ENCODE results near the gene SPTBN4. TPM values are rescaled to one million over a fixed set of nuclear protein-coding genes. Genes with fewer than 3 reads are reported as not detected.
A peak's percentile ranks its signal among the peaks of the same experiment; 100 is the strongest.

Gene SPTBN4
- total RNA-seq, 4 donors from 2014 or later = 0.18 to 6.6 (median 2.0) TPM

GRCh38 chr19:40528533-40529092 is 61.8 kb downstream of the SPTBN4 start:
- H3K27me3 ChIP-seq = no peaks in the 10 kb centered on the region
- peak overlapping the region in 2 of 4 donors; percentile 39 to 57 for H3K4me3 ChIP-seq
- peaks cover 0 to 10% (median 0%) of the 10 kb centered on the region in 4 donors for H3K4me1 ChIP-seq
- no peaks in the 10 kb centered on the region for H3K9me3 ChIP-seq
- H3K36me3 ChIP-seq = no peaks in the 10 kb centered on the region
- TF ChIP-seq POLR2A (IDR thresholded peaks at IDR 0.05) (no peak), CTCF (IDR thresholded peaks at IDR 0.05) (no peak)
- H3K27ac ChIP-seq = peak overlapping the region in 1 of 4 donors; percentile 18
- DNase-seq = no peak

- H3K4me3 ChIP-seq = peak overlapping the region; percentile 39 to 57 (median 48)
- no peaks in the 10 kb centered on the region for H3K27me3 ChIP-seq
- H3K4me1 ChIP-seq = peaks cover 0 to 10% (median 0%) of the 10 kb centered on the region in 4 donors
- peak overlapping the region in 2 of 4 donors; percentile 18 to 49 for H3K27ac ChIP-seq
- H3K9me3 ChIP-seq = peaks cover 0 to 4% (median under 1%) of the 10 kb centered on the region in 4 donors
- H3K36me3 ChIP-seq = no peaks in the 10 kb centered on the region
- peak; percentile 84 to 95 (median 89) for DNase-seq
- TF ChIP-seq CTCF (IDR thresholded peaks at IDR 0.05) (peak; percentile 90 to 97 (median 96)), POLR2A (IDR thresholded peaks at IDR 0.05) (no peak)
Measured at GRCh38 chr19:40529093-40529954, 62.5 kb downstream of the SPTBN4 start.

GRCh38 chr19:40530091-40530901 is 63.5 kb downstream of the SPTBN4 start:
- H3K9me3 ChIP-seq = peaks cover 0 to 7% (median 2%) of the 10 kb centered on the region in 4 donors
- no peak for DNase-seq
- H3K27me3 ChIP-seq = no peaks in the 10 kb centered on the region
- H3K36me3 ChIP-seq = no peaks in the 10 kb centered on the region
- H3K4me3 ChIP-seq = peak overlapping the region in 2 of 4 donors; percentile 9 to 29
- TF ChIP-seq CTCF (IDR thresholded peaks at IDR 0.05) (peak in 1 of 6 experiments; percentile 10), POLR2A (IDR thresholded peaks at IDR 0.05) (no peak)
- peaks cover 0 to 10% (median 0%) of the 10 kb centered on the region in 4 donors for H3K4me1 ChIP-seq
- no peak overlapping the region for H3K27ac ChIP-seq

- TF ChIP-seq POLR2A (IDR thresholded peaks at IDR 0.05) (no peak), CTCF (IDR thresholded peaks at IDR 0.05) (peak in 1 of 6 experiments; percentile 20)
- H3K27ac ChIP-seq = no peak overlapping the region
- peaks cover 0 to 10% (median 0%) of the 10 kb centered on the region in 4 donors for H3K4me1 ChIP-seq
- no peaks in the 10 kb centered on the region for H3K36me3 ChIP-seq
- H3K27me3 ChIP-seq = no peaks in the 10 kb centered on the region
- H3K9me3 ChIP-seq = peaks cover 0 to 7% (median 2%) of the 10 kb centered on the region in 4 donors
- DNase-seq = no peak
- no peak overlapping the region for H3K4me3 ChIP-seq
Measured at GRCh38 chr19:40533508-40533907, 66.7 kb downstream of the SPTBN4 start.

GRCh38 chr19:40534148-40534547 is 67.3 kb downstream of the SPTBN4 start:
- H3K4me1 ChIP-seq = peaks cover 0 to 10% (median 0%) of the 10 kb centered on the region in 4 donors
- no peak overlapping the region for H3K27ac ChIP-seq
- no peak for DNase-seq
- H3K36me3 ChIP-seq = no peaks in the 10 kb centered on the region
- H3K4me3 ChIP-seq = no peak overlapping the region
- peaks cover 0 to 7% (median 2%) of the 10 kb centered on the region in 4 donors for H3K9me3 ChIP-seq
- TF ChIP-seq POLR2A (IDR thresholded peaks at IDR 0.05) (no peak), CTCF (IDR thresholded peaks at IDR 0.05) (no peak)
- no peaks in the 10 kb centered on the region for H3K27me3 ChIP-seq

Data from Peyer's patch (tissue), 4 donors.